ENCODE measurements around the gene MPZL3. TPM values are rescaled to one million over a fixed set of nuclear protein-coding genes. Genes with fewer than 3 reads are reported as not detected.

MPZL3 gene
- total RNA-seq, 1 experiment from 2014 or later = 16.8 TPM

DNA sequence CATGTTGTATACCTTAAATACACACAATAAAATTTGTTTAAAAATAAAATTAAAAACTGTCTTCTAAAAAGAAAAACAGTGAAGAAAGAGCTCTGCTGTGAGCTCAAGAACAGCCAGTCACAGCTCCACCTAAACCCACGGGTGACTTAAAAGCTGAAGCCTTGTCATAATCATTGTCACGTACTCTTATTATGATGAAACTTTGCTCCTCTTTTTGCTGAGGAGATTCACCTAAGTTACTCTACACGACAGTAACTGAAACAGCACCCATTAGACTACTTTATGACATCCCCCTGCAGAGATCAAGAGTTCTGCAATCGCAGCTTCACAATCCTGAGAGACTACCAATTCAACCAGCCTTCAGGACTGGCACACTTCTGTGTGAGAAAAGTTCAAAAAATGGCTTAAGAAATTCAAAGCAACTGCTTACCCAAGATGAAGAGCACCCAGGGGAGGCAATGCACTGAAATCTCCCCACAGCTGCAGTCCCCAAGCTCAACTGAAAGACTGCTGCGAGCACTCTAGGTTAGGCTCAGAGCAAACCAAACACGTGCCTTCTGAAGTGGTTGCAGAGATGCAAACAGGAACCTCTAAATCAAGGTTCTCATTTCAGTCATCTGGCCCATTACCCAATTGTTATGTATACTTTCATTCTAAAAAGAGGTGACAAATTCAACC, 27.5 kb downstream of the MPZL3 start, which contains the start of gene JAML:
Gene JAML (minus strand): TSS at position 501 of the 678 bp plus-strand sequence. CDS start 10,145 bp downstream, outside the sequence.
- TF ChIP-seq, protein P1, sequence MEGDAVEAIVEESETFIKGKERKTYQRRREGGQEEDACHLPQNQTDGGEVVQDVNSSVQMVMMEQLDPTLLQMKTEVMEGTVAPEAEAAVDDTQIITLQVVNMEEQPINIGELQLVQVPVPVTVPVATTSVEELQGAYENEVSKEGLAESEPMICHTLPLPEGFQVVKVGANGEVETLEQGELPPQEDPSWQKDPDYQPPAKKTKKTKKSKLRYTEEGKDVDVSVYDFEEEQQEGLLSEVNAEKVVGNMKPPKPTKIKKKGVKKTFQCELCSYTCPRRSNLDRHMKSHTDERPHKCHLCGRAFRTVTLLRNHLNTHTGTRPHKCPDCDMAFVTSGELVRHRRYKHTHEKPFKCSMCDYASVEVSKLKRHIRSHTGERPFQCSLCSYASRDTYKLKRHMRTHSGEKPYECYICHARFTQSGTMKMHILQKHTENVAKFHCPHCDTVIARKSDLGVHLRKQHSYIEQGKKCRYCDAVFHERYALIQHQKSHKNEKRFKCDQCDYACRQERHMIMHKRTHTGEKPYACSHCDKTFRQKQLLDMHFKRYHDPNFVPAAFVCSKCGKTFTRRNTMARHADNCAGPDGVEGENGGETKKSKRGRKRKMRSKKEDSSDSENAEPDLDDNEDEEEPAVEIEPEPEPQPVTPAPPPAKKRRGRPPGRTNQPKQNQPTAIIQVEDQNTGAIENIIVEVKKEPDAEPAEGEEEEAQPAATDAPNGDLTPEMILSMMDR (conservative IDR thresholded peaks at IDR 0.05) = no peak
- TF ChIP-seq EZH2 (IDR thresholded peaks at IDR 0.05; ENCODE audit: low read depth) = no peak
- Histone ChIP-seq H3K4me1 (replicated peaks; ENCODE audit: insufficient read depth) (no peaks in the 10 kb centered on the region), H4K20me1 (ENCODE audit: insufficient read depth) (no peaks in the 10 kb centered on the region), H2AFZ (no peak within 1 kb of the TSS), H3K9me3 (ENCODE audit: insufficient read depth, low read depth) (no peaks in the 10 kb centered on the region), H3K36me3 (ENCODE audit: low read depth) (peaks cover 5% of the 10 kb centered on the region; the same call in 1 of the 2 replicates), H3K9me2 (ENCODE audit: insufficient read depth) (no peaks in the 10 kb centered on the region), H3K79me2 (ENCODE audit: low read depth) (no peaks in the 10 kb centered on the region), H3F3A (ENCODE audit: insufficient read depth, low read depth) (no peaks in the 10 kb centered on the region), H3K27me3 (ENCODE audit: insufficient read depth, low read depth) (no peaks in the 10 kb centered on the region), H3K27ac (no peak within 1 kb of the TSS), H3K4me3 (no peak within 1 kb of the TSS), H3K4me2 (no peak within 1 kb of the TSS)
- no peak for DNase-seq
- BruUV-seq (replicated peaks) = no TSS peak
- intact Hi-C loops (cut with micrococcal nuclease; ENCODE audit: unreplicated experiment) = no loop called here
- ChIA-PET CTCF (no interaction called here), POLR2A (ENCODE audit: unreplicated experiment) (interaction anchor here (0.6 kb wide), 1 partner anchor 40 kb away, joined by 3 read pairs; the partner anchor contains the start of gene MPZL2)

DNA sequence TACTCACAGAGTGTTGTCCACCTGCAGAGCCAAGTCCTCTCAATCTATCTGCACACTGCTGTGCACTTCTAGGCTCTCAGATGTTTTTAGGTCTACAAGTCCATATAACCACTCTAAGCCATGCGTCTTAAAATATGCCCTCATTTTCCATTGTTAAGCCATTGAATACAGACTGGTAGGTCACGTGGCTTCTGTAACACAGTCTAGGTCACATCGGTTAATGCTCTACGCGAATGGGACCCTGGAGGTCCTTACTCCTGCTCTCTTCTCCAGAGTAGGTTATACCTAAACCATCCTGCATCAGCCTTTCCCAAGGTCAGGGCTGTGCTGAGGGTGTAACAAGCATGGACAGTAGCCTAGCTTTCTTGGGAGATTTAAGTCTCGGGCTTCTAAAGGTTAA, 28.2 kb downstream of the MPZL3 start:
- POLR2A ChIA-PET (ENCODE audit: unreplicated experiment) = no interaction called here

DNA sequence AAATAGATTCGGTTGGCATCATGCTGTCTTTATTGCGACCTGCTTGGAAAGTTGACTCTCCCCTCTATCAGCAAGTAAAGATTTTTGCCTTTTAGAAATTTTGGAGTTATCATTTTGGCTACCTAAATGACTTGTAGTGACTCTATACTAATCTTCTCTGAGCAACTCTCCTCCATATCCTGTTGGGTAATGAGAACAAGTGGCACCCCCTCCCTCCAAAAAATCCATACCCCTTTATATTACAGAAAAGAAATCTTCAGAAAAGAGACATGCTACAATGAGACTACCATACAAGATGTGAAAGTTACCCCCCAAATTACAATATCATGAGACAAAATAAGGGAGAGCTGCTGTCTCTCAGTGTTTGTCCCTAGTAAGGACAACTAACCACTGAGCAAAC, 28.6 kb downstream of the MPZL3 start:
- POLR2A ChIA-PET (ENCODE audit: unreplicated experiment) = no interaction called here
- H3K27me3 ChIP-seq (ENCODE audit: insufficient read depth, low read depth) = no peaks in the 10 kb centered on the region
- H3K36me3 ChIP-seq (ENCODE audit: low read depth) = no peaks in the 10 kb centered on the region; the same call in 1 of the 2 replicates
- H3K9me3 ChIP-seq (ENCODE audit: insufficient read depth, low read depth) = no peaks in the 10 kb centered on the region
- no peak overlapping the region for H3K4me2 ChIP-seq
- no peaks in the 10 kb centered on the region for H3K79me2 ChIP-seq (ENCODE audit: low read depth)
- no peaks in the 10 kb centered on the region for H3K9me2 ChIP-seq (ENCODE audit: insufficient read depth)
- TF ChIP-seq EZH2 (IDR thresholded peaks at IDR 0.05; ENCODE audit: low read depth) = no peak
- TF ChIP-seq, protein P1 (conservative IDR thresholded peaks at IDR 0.05) = no peak
- CTCF ChIA-PET = no interaction called here
- DNase-seq = no peak
- H3K4me1 ChIP-seq (replicated peaks; ENCODE audit: insufficient read depth) = no peaks in the 10 kb centered on the region
- H2AFZ ChIP-seq = no peak overlapping the region
- no peak overlapping the region for H3K4me3 ChIP-seq
- no TSS peak for BruUV-seq (replicated peaks)
- intact Hi-C loops (cut with micrococcal nuclease; ENCODE audit: unreplicated experiment) = no loop called here
- no peaks in the 10 kb centered on the region for H4K20me1 ChIP-seq (ENCODE audit: insufficient read depth)
- no peak overlapping the region for H3K27ac ChIP-seq
- H3F3A ChIP-seq (ENCODE audit: insufficient read depth, low read depth) = no peaks in the 10 kb centered on the region

More for the DNA sequence above, 28.2 kb downstream of the MPZL3 start:
- Histone ChIP-seq H3K27ac (no peak overlapping the region), H3K4me3 (no peak overlapping the region), H3K36me3 (ENCODE audit: low read depth) (no peaks in the 10 kb centered on the region; the same call in 1 of the 2 replicates), H3K27me3 (ENCODE audit: insufficient read depth, low read depth) (no peaks in the 10 kb centered on the region), H4K20me1 (ENCODE audit: insufficient read depth) (no peaks in the 10 kb centered on the region), H3F3A (ENCODE audit: insufficient read depth, low read depth) (no peaks in the 10 kb centered on the region), H3K9me3 (ENCODE audit: insufficient read depth, low read depth) (no peaks in the 10 kb centered on the region), H3K4me1 (replicated peaks; ENCODE audit: insufficient read depth) (no peaks in the 10 kb centered on the region), H3K4me2 (no peak overlapping the region), H2AFZ (no peak overlapping the region), H3K9me2 (ENCODE audit: insufficient read depth) (no peaks in the 10 kb centered on the region), H3K79me2 (ENCODE audit: low read depth) (no peaks in the 10 kb centered on the region)
- no TSS peak for BruUV-seq (replicated peaks)
- TF ChIP-seq, protein P1 (conservative IDR thresholded peaks at IDR 0.05) = no peak
- TF ChIP-seq EZH2 (IDR thresholded peaks at IDR 0.05; ENCODE audit: low read depth) = no peak
- no peak for DNase-seq
- CTCF ChIA-PET = no interaction called here
- intact Hi-C loops (cut with micrococcal nuclease; ENCODE audit: unreplicated experiment) = no loop called here

Data from PC-9 (cell line).